ENCODE results near the gene LINGO3. TPM values are rescaled to one million over a fixed set of nuclear protein-coding genes. Genes with fewer than 3 reads are reported as not detected.

LINGO3 gene
- total and polyA plus RNA-seq, 5 donors = not detected

DNA sequence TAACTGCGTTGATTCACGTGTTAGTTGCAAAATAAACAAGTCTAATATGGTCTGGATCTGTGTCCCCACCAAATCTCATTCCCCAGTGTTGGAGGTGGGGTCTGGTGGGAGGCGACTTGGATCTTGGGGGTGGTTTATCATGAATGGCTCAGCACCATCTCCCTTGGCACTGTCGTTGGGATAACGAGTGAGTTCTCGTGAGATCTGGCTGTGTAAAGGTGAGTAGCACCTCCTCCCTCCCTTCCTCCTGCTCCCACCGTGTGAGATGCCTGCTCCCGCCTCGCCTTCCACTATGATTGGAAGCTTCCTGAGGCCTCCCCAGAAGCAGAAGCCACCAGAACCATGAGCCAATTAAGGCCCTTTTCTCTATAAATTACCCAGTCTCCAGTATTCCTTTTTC lies 30.8 kb downstream of the LINGO3 start:
- Histone ChIP-seq H3K27ac (ENCODE audit: low read length) (no peak overlapping the region), H3K4me3 (ENCODE audit: low read length) (no peak overlapping the region), H3K9me3 (ENCODE audit: control insufficient read depth, low read length) (no peaks in the 10 kb centered on the region), H3K4me1 (ENCODE audit: control insufficient read depth, insufficient read depth, low read length) (peaks cover 5% of the 10 kb centered on the region), H3K27me3 (ENCODE audit: control insufficient read depth, insufficient read depth) (no peaks in the 10 kb centered on the region)
- intact Hi-C loops (cut with DNase I) = no loop called here
- 75% methylated on average over 9 of the region's 9 CpGs for WGBS
- no peak for ATAC-seq
- no peak for DNase-seq

DNA sequence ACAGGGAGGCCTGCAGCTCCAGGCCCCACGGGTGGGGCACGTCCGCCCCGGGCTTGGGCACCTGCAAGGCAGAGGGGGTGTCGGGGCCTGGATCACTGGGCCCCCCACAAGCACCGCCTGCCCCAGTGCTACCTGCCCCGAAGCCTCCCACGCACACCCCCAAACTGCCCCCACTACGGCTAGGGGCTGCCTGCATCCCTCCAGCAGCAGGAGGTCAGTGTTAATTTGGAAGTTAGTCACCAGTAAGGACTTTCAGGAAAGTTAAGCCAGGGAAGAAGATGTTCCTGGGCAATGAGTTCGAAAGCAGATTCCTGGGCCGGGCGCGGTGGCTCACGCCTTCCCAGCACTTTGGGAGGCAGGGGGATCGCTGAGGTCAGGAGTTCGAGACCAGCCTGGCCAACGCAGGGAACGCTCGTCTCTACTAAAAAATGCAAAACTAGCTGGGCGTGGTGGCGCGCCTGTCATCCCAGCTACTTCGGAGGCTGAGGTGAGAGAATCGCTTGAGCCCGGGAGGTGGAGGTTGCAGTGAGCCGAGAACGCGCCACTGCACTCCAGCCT lies 31.4 kb downstream of the LINGO3 start:
- Histone ChIP-seq H3K9me3 (ENCODE audit: control insufficient read depth, low read length) (no peaks in the 10 kb centered on the region), H3K4me1 (ENCODE audit: control insufficient read depth, insufficient read depth, low read length) (peaks cover 2% of the 10 kb centered on the region), H3K27me3 (ENCODE audit: control insufficient read depth, insufficient read depth) (no peaks in the 10 kb centered on the region), H3K27ac (ENCODE audit: low read length) (no peak overlapping the region), H3K4me3 (ENCODE audit: low read length) (no peak overlapping the region)
- DNase-seq (no peak), ATAC-seq (no peak)
- intact Hi-C loops (cut with DNase I) = no loop called here
- WGBS = 91% methylated on average over 28 of the region's 28 CpGs

DNA sequence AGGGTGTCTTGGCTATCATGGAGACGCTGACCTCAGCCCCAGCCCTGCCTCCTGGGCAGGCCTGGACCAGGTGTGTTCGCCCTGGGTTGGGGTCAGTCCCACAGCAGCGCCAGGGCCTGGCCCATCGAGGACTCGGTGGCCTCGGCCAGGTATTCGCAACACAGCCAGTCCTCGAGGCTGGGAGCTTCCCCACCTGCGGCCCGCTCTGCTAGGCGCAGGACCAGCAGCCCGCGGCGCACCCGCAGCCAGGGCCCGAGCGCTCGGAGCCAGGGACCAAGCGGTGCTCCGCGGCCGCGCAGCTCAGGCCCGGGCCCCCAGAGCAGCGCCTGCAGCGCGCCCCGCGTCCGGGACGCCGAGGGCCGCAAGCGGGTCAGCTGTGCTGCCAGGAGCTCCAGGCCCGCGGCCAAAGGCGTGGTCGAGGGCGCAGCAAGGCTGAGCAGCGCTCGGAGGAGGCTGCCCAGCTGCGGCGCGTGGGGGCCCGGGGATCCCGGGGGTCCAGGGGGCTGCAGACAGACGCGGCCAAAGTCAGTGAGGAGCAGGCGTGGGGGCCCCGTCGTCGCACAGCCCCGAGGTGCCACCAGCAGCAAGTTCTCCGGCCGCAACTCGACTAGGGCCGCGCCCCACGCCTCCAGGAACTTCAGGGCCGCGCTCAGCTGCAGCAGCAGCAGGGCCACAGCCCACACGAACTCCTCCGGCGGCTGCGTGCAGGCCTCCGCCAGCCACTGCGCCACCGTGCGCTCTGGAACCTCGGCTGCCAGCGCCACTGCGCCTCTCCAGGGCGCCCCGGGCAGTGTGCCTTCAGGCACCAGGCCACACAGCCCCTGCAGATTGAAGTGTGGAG lies 32.1 kb downstream of the LINGO3 start:
- intact Hi-C loops (cut with DNase I) = no loop called here
- Histone ChIP-seq H3K4me1 (ENCODE audit: control insufficient read depth, insufficient read depth, low read length) (peaks cover 2% of the 10 kb centered on the region), H3K27ac (ENCODE audit: low read length) (peak overlapping the region; percentile 2)

DNA sequence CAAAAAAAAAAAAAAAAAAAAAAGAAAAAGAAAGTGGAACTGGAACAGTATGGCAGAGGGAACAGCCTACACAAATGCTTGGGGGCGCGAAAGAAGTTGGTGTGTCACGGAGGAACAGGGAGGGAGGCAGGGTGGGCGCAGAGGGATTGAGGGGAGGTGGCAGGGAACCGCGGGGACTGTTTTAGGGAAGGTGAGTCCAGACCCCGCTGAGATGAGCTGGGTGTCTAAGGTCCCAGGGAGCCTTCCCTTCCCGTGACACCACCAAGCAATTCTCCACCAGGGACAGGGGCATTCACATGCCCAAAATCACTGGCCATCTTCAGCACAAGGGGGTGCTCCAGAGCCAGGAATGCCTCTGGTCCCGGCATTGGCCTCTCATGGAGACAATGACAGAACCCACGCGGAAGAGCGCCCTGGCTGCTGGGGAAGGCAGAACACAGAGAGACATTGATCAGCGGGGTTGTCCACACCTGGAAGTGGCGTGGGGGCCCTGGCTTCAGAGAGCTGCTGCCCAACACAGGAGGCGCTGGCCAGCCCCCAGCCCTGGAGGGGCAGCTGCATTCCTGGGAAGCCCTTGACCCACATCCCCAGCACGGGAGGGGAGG lies 32.9 kb downstream of the LINGO3 start:
- Histone ChIP-seq H3K4me3 (ENCODE audit: low read length) (no peak overlapping the region), H3K4me1 (ENCODE audit: control insufficient read depth, insufficient read depth, low read length) (peaks cover 2% of the 10 kb centered on the region), H3K9me3 (ENCODE audit: control insufficient read depth, low read length) (no peaks in the 10 kb centered on the region), H3K27me3 (ENCODE audit: control insufficient read depth, insufficient read depth) (no peaks in the 10 kb centered on the region), H3K27ac (ENCODE audit: low read length) (peak overlapping the region; percentile 2)
- DNase-seq = peak; percentile 71 to 86 (median 82)
- peak; percentile 8 to 17 for ATAC-seq
- intact Hi-C loops (cut with DNase I) = loop anchor here in 3 of 4 donors (5.0 kb wide), 3 partner anchors 38 to 118 kb away; partner anchors contain the start of genes PLEKHJ1 (in 3 of the 3) and SF3A2 (in 3 of the 3)
- 55% methylated on average over 16 of the region's 16 CpGs for WGBS

More for the DNA sequence above, 32.1 kb downstream of the LINGO3 start:
- no peaks in the 10 kb centered on the region for H3K9me3 ChIP-seq (ENCODE audit: control insufficient read depth, low read length)
- H3K4me3 ChIP-seq (ENCODE audit: low read length) = no peak overlapping the region
- DNase-seq (peak; percentile 68 to 91 (median 86)), ATAC-seq (peak; percentile 2 to 30)
- WGBS = 63% methylated on average over 74 of the region's 74 CpGs
- H3K27me3 ChIP-seq (ENCODE audit: control insufficient read depth, insufficient read depth) = no peaks in the 10 kb centered on the region

DNA sequence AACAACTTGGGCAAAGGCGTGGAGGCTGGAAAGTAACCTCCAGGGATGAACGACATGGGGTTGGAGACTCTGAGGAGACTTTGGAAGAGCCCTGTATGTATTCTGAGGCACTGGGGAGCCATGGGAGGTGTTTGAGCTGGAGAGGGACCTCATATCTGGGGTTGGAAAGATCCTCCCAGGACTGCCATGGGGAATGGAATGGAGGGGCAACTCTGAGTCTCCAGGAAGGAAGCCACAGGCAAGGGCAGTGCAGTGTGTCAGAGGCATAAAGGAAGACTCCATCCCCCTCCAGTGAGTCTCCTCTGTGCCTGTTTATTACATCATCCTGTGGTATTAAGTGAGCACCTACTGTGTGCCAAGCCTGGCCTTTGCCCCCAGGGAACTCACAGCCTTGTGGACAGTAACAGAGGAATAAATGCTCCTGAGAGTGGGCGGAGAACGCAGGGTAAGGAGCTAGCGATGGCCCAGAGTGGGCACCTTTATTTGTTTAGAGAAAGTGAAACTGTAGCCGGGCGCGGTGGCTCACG lies 33.7 kb downstream of the LINGO3 start:
- WGBS = 86% methylated on average over 9 of the region's 9 CpGs
- ATAC-seq (no peak), DNase-seq (peak in 2 of 3 donors; percentile 55 to 62)
- H3K27ac ChIP-seq (ENCODE audit: low read length) = no peak overlapping the region
- intact Hi-C loops (cut with DNase I) = loop anchor here in 3 of 4 donors (5.0 kb wide), 3 partner anchors 37 to 117 kb away; partner anchors contain the start of genes PLEKHJ1 (in 3 of the 3) and SF3A2 (in 3 of the 3)
- peaks cover 2% of the 10 kb centered on the region for H3K4me1 ChIP-seq (ENCODE audit: control insufficient read depth, insufficient read depth, low read length)
- no peaks in the 10 kb centered on the region for H3K27me3 ChIP-seq (ENCODE audit: control insufficient read depth, insufficient read depth)
- H3K4me3 ChIP-seq (ENCODE audit: low read length) = no peak overlapping the region
- H3K9me3 ChIP-seq (ENCODE audit: control insufficient read depth, low read length) = no peaks in the 10 kb centered on the region

DNA sequence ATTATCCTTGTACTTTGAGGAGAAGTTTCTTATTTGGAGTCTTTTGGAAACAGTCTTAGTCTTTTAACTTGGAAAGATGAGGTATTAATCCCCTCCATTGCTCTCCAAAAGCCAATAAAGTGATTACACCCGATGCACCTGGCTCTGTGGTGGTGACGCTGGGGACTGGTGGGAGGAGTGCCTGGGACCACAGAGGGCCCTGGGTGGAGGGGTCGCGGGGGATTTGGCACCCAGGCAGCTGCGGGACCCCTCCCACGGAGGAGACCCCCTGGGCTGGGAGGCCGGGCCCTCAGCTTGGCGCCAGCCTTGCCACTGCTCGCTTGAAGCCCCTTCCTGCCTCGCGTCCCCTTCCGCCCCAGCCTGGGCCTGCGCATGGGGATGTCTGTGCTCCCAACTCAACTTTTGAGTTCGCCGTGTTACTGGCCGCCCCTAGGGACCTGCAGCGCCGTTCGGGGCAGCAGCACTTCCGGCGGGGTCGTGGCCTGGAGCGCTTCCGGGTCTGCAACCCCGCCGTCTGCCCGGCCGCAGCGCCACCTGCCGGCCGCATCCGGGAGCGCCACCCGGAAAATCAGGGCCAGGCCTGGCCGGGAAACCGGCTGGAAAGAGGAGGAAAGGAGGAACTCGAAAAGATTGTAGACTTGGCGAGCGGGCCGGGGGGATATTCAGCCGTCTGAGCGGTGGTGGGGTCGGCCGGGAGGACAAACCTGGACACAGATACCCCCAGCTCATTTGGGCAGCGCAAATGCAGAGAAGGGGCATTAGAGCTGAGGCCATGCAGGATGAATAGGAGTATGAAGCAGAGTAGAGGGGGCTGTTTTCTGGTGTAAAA lies 34.4 kb downstream of the LINGO3 start:
- H3K27ac ChIP-seq (ENCODE audit: low read length) = peak overlapping the region; percentile 26
- peak; percentile 80 to 93 (median 92) for DNase-seq
- H3K9me3 ChIP-seq (ENCODE audit: control insufficient read depth, low read length) = no peaks in the 10 kb centered on the region
- H3K27me3 ChIP-seq (ENCODE audit: control insufficient read depth, insufficient read depth) = no peaks in the 10 kb centered on the region
- no peak overlapping the region for H3K4me3 ChIP-seq (ENCODE audit: low read length)
- WGBS = 10% methylated on average over 45 of the region's 45 CpGs
- ATAC-seq = peak; percentile 7 to 17
- intact Hi-C loops (cut with DNase I) = loop anchor here in 3 of 4 donors (5.0 kb wide), 3 partner anchors 36 to 116 kb away; partner anchors contain the start of genes PLEKHJ1 (in 3 of the 3) and SF3A2 (in 3 of the 3)
- peaks cover 2% of the 10 kb centered on the region for H3K4me1 ChIP-seq (ENCODE audit: control insufficient read depth, insufficient read depth, low read length)

DNA sequence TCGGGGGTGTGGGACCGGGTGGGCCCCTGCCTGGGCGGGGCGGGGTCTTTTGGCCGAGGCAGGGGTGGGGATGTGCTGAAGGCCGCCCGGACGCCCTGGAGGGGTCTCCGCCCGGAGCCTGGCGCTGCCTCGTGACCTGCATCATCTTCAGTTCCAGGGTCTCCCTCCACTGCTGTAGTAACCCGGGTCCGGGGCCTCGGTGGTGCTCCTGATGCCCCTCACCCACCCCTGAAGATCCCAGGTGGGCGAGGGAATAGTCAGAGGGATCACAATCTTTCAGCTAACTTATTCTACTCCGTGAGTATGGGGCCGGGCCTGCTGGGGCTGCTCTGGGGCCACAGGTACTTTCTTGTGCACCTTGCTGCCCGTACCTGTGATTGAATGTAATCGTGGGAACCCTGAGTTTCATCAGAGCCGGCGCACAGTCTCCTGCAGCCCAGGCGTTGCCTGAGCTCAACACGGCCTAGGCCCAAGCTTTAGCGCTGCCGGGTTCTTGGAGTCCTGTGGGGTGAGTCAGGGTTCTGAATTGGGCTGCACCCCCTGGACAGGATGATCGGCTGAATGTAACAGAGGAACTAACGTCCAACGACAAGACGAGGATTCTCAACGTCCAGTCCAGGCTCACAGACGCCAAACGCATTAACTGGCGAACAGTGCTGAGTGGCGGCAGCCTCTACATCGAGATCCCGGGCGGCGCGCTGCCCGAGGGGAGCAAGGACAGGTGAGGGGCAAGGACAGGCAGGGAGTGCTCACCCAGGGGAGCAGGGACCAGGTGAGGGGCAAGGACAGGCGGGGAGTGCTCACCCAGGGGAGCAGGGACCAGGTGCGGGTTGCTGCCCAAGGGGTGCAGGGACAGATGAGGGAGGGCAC lies 36.5 kb downstream of the LINGO3 start:
- intact Hi-C loops (cut with DNase I) = loop anchor here in 3 of 4 donors (5.0 kb wide), 3 partner anchors 34 to 114 kb away; partner anchors contain the start of genes PLEKHJ1 (in 3 of the 3) and SF3A2 (in 3 of the 3)
- Histone ChIP-seq H3K4me1 (ENCODE audit: control insufficient read depth, insufficient read depth, low read length) (peaks cover 2% of the 10 kb centered on the region), H3K27ac (ENCODE audit: low read length) (peak overlapping the region; percentile 92), H3K27me3 (ENCODE audit: control insufficient read depth, insufficient read depth) (no peaks in the 10 kb centered on the region), H3K9me3 (ENCODE audit: control insufficient read depth, low read length) (no peaks in the 10 kb centered on the region), H3K4me3 (ENCODE audit: low read length) (peak overlapping the region; percentile 83)
- no peak for ATAC-seq
- 24% methylated on average over 43 of the region's 43 CpGs for WGBS
- peak in 1 of 3 donors; percentile 71 for DNase-seq

DNA sequence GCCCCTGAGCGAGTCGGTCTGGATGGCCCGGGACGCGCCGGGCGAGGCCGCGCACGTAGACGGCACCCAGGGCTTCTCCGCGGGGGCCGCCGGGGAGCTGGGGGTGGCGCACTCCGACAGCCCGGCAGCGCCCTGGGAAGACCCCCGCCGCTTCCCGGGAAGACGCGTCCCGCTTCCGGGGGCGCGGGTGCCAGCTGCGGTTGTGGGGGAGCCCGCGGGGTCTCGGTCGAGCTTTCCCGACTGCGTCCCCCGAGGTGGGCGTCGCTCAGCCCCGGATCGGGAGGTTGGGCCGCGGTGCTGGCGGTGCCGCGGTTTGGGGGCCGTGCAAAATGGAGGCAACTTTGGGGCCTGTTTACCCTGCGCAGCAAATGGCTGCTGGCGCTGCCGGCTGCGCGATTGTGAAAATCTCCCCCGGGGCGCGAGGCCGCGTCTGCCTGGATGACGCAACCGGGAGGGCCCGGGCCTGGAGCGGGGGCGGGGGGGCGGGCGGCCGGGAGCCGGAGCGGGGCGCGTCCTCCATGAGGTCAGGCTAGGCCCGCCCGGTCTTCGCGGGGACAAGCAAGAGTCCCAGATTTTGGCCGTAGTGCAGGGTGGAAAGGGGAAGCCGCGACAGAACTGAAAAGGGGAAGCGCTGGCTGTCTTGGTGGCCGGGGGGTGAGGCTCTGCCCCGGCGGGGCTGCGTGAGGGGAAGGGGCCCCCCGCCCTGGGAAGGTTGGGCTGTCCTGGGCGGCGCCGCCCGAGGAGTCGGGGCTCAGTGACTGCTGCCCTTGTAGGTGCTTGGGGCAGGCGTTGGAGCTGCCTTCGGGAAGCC lies 37.3 kb downstream of the LINGO3 start:
- intact Hi-C loops (cut with DNase I) = loop anchor here in 3 of 4 donors (5.0 kb wide), 3 partner anchors 33 to 113 kb away; partner anchors contain the start of genes PLEKHJ1 (in 3 of the 3) and SF3A2 (in 3 of the 3)
- DNase-seq = peak; percentile 92 to 96 (median 96)
- no peaks in the 10 kb centered on the region for H3K9me3 ChIP-seq (ENCODE audit: control insufficient read depth, low read length)
- peaks cover 2% of the 10 kb centered on the region for H3K4me1 ChIP-seq (ENCODE audit: control insufficient read depth, insufficient read depth, low read length)
- peak overlapping the region; percentile 83 for H3K4me3 ChIP-seq (ENCODE audit: low read length)
- H3K27me3 ChIP-seq (ENCODE audit: control insufficient read depth, insufficient read depth) = no peaks in the 10 kb centered on the region
- ATAC-seq = peak; percentile 56 to 60
- under 1% methylated on average over 88 of the region's 88 CpGs for WGBS
- H3K27ac ChIP-seq (ENCODE audit: low read length) = peak overlapping the region; percentile 96

DNA sequence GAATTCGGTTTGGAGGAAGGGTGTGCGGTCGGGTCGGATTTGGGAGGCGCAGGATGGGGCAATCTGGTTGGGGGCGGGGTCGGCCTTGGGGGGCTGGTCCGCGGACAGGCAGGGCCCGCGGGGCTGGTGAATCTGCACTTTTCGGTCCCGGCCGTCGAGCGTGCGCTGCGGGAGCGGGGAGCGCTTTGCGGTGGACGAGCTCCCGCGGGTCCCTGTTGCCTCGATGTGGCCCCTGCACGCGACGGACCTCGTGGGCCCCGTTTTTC lies 37.9 kb downstream of the LINGO3 start:
- peak; percentile 8 to 28 for ATAC-seq
- under 1% methylated on average over 30 of the region's 30 CpGs for WGBS
- Histone ChIP-seq H3K4me3 (ENCODE audit: low read length) (peak overlapping the region; percentile 83), H3K27me3 (ENCODE audit: control insufficient read depth, insufficient read depth) (no peaks in the 10 kb centered on the region), H3K9me3 (ENCODE audit: control insufficient read depth, low read length) (no peaks in the 10 kb centered on the region), H3K27ac (ENCODE audit: low read length) (peak overlapping the region; percentile 96), H3K4me1 (ENCODE audit: control insufficient read depth, insufficient read depth, low read length) (no peaks in the 10 kb centered on the region)
- intact Hi-C loops (cut with DNase I) = loop anchor here in 3 of 4 donors (5.0 kb wide), 3 partner anchors 33 to 113 kb away; partner anchors contain the start of genes PLEKHJ1 (in 3 of the 3) and SF3A2 (in 3 of the 3)
- peak; percentile 70 to 88 (median 85) for DNase-seq

Data from right cardiac atrium (tissue), 5 donors.